SU-DHL-6 (cell line): ENCODE results near the gene NR1D1.

ENCODE experiments used
- H2AFZ ChIP-seq: fragments of 200-600 bp; sonication (generic); 2 replicates; pipeline ENCODE4 v1.6.1; 2014; ENCODE audit warnings: low read depth, mild to moderate bottlenecking, moderate library complexity, mixed read lengths, antibody characterized with exemption, low read length; ENCODE audit not compliant: severe bottlenecking
- H3F3A ChIP-seq: fragments of 200-600 bp; shearing (Covaris generic); 2 replicates; pipeline ENCODE4 v1.6.0; 2016; ENCODE audit warnings: antibody characterized with exemption, mild to moderate bottlenecking; ENCODE audit not compliant: insufficient read depth
- H3K27ac ChIP-seq: fragments of 200-600 bp; sonication (generic); 2 replicates; pipeline ENCODE4 v1.5.1; 2016; ENCODE audit warnings: low read depth, mild to moderate bottlenecking, low read length, moderate library complexity, mixed read lengths
- H3K27me3 ChIP-seq: fragments of 200-600 bp; sonication (generic), shearing (Covaris generic); 2 replicates; pipeline ENCODE4 v1.6.0; 2014; ENCODE audit warnings: mild to moderate bottlenecking, low read length
- H3K36me3 ChIP-seq: fragments of 200-600 bp; sonication (generic); 2 replicates; pipeline ENCODE4 v1.6.1; 2014; ENCODE audit warnings: mild to moderate bottlenecking, low read length, mixed read lengths
- H3K4me2 ChIP-seq: fragments of 300-600, 200-600 bp; shearing (Covaris generic), sonication (generic); 2 replicates; pipeline ENCODE4 v1.6.0; 2014; ENCODE audit warnings: low read length, low read depth, mild to moderate bottlenecking; ENCODE audit not compliant: poor library complexity, severe bottlenecking
- H3K4me3 ChIP-seq: fragments of 200-600 bp; sonication (generic); 2 replicates; pipeline ENCODE4 v1.5.1; 2014; ENCODE audit warnings: antibody characterized with exemption, low read length, mild to moderate bottlenecking, mixed read lengths; ENCODE audit not compliant: insufficient read depth, poor library complexity, severe bottlenecking
- H3K79me2 ChIP-seq: fragments of 200-600 bp; sonication (generic); 2 replicates; pipeline ENCODE4 v1.6.1; 2014; ENCODE audit warnings: mild to moderate bottlenecking, low read length, moderate library complexity; ENCODE audit not compliant: insufficient read depth
- H3K9ac ChIP-seq: fragments of 200-600 bp; sonication (generic); 2 replicates; pipeline ENCODE4 v1.7.0; 2014; ENCODE audit warnings: mild to moderate bottlenecking, low read length
- H3K9me2 ChIP-seq: fragments of 200-600 bp; sonication (generic); replicated peaks from 2 replicates; pipeline ENCODE4 v1.6.1; 2014; ENCODE audit warnings: low read length; ENCODE audit not compliant: insufficient read depth
- H3K9me3 ChIP-seq: fragments of 200-600 bp; sonication (generic); 2 replicates; pipeline ENCODE4 v1.6.1; 2014; ENCODE audit warnings: low read length, mixed read lengths; ENCODE audit not compliant: insufficient read depth
- H4K20me1 ChIP-seq: fragments of 200-600 bp; sonication (generic); 2 replicates; pipeline ENCODE4 v1.6.1; 2014; ENCODE audit warnings: low read depth, mild to moderate bottlenecking, antibody characterized with exemption, low read length, moderate library complexity, mixed read lengths
- EZH2phosphoT487 ChIP-seq: fragments of 200-600 bp; sonication (generic), shearing (Covaris generic); conservative IDR thresholded peaks from 2 replicates; pipeline ENCODE4 v1.6.1; 2018; ENCODE audit warnings: mild to moderate bottlenecking, antibody characterized with exemption, low read length, moderate library complexity, mixed read lengths
- TF ChIP-seq, protein P1 (sequence below): fragments of 200-600 bp; sonication (generic); IDR thresholded peaks from one replicate; pipeline ENCODE4 v1.5.1; 2017; ENCODE audit warnings: antibody characterized with exemption, mild to moderate bottlenecking, low read length, moderate library complexity; ENCODE audit not compliant: insufficient read depth, poor library complexity, severe bottlenecking

Gene NR1D1

DNA sequence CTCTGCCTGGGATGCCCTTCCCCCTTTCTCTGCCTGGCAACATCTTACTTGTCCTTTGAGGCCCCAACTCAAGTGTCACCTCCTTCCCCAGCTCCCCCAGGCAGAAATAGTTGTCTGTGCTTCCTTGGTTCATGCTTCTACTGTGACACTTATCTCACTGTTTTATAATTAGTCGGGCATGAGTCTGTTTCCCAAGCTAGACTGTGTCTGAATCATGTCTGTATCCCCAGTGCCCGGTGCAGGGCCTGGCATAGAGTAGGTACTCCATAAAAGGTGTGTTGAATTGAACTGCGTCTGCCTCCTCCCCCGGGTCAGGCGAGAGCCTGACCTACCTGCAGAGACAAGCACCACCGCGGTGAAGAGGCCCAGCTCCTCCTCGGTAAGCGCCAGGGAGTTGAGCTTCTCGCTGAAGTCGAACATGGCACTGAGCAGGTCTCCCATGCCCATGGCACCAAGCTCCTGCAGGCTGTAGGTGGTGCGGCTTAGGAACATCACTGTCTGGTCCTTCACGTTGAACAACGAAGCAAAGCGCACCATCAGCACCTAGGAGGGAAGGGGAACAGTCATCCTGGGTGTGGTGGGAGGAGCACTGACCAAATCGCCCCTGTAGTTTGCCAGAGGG, 6.7 kb downstream of the NR1D1 start:
- Histone ChIP-seq H3K9me2 (no peaks in the 10 kb centered on the region), H3K9me3 (no peaks in the 10 kb centered on the region), H3K9ac (no peak overlapping the region), H2AFZ (no peak overlapping the region), H3K36me3 (no peaks in the 10 kb centered on the region), H3K27me3 (no peaks in the 10 kb centered on the region), H3K79me2 (no peaks in the 10 kb centered on the region), H3K4me3 (no peak overlapping the region), H3K27ac (no peak overlapping the region), H4K20me1 (no peaks in the 10 kb centered on the region), H3F3A (no peaks in the 10 kb centered on the region), H3K4me2 (no peak overlapping the region)
- no peak for TF ChIP-seq EZH2phosphoT487
- TF ChIP-seq, protein P1, sequence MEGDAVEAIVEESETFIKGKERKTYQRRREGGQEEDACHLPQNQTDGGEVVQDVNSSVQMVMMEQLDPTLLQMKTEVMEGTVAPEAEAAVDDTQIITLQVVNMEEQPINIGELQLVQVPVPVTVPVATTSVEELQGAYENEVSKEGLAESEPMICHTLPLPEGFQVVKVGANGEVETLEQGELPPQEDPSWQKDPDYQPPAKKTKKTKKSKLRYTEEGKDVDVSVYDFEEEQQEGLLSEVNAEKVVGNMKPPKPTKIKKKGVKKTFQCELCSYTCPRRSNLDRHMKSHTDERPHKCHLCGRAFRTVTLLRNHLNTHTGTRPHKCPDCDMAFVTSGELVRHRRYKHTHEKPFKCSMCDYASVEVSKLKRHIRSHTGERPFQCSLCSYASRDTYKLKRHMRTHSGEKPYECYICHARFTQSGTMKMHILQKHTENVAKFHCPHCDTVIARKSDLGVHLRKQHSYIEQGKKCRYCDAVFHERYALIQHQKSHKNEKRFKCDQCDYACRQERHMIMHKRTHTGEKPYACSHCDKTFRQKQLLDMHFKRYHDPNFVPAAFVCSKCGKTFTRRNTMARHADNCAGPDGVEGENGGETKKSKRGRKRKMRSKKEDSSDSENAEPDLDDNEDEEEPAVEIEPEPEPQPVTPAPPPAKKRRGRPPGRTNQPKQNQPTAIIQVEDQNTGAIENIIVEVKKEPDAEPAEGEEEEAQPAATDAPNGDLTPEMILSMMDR, result no peak

DNA sequence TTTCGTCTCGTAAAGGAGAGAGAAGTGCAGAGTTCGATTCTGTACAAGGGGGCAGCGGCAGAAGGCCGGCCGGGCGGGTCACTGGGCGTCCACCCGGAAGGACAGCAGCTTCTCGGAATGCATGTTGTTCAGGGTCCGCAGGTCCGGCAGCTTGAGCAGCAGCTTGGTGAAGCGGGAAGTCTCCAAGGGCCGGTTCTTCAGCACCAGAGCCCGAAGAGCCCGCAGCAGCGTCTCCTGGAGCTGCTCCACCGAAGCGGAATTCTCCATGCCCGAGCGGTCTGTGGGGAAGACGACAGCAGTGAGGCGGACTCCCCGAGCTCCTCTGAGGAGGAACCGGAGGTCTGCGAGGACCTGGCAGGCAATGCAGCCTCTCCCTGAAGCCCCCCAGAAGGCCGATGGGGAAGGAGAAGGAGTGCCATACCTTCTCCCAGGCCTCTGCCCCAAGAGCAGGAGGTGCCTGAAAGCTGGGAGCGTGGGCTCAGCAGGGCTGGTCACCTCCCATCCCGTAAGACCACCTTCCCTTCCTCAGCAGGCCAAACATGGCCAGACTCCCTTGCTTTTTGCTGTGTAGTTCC, 7.3 kb downstream of the NR1D1 start:
- Histone ChIP-seq H4K20me1 (no peaks in the 10 kb centered on the region), H3K79me2 (no peaks in the 10 kb centered on the region), H3F3A (no peaks in the 10 kb centered on the region), H3K4me2 (no peak overlapping the region), H3K27me3 (no peaks in the 10 kb centered on the region), H3K9me3 (no peaks in the 10 kb centered on the region), H3K4me3 (no peak overlapping the region), H2AFZ (no peak overlapping the region), H3K9me2 (no peaks in the 10 kb centered on the region), H3K27ac (no peak overlapping the region), H3K36me3 (no peaks in the 10 kb centered on the region), H3K9ac (no peak overlapping the region)
- no peak for TF ChIP-seq EZH2phosphoT487
- TF ChIP-seq, protein P1, result no peak

DNA sequence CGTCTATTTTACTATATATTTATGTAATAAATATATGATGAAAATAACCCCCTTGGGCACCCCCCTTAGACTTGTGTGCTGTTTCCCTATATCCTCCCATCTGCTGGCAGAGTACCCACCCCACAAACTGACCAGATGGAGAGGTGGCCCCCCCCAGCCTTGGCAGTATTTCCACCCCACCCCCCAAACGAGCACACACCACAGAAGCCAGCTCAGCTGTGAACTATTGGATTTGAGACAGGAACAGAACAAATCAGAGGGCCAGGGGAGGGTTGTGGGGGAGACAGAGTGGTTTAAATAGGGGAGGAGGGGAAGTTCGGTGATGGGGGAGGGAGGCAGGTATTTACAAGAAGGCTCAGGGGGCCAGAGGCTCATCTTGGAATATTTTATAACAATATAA, 7.8 kb downstream of the NR1D1 start:
- Histone ChIP-seq H2AFZ (no peak overlapping the region), H3K4me3 (no peak overlapping the region), H3K4me2 (no peak overlapping the region), H3K79me2 (no peaks in the 10 kb centered on the region), H3K9ac (no peak overlapping the region), H3K9me3 (no peaks in the 10 kb centered on the region), H3K36me3 (no peaks in the 10 kb centered on the region), H3F3A (no peaks in the 10 kb centered on the region), H3K9me2 (no peaks in the 10 kb centered on the region), H3K27me3 (no peaks in the 10 kb centered on the region), H3K27ac (no peak overlapping the region), H4K20me1 (no peaks in the 10 kb centered on the region)
- TF ChIP-seq, protein P1, result no peak
- TF ChIP-seq EZH2phosphoT487, result no peak
